Endothelial cell of umbilical vein (primary cell): ENCODE measurements around the gene ZNF804A. TPM values are rescaled to one million over a fixed set of nuclear protein-coding genes. Genes with fewer than 3 reads are reported as not detected.

ENCODE experiments used
- BruUV-seq: library from RNA; stranded (reverse); fragments of 400-500 nt; replicated peaks from 2 replicates; lab custom pipeline; 2021; lab: Mats Ljungman, UMichigan
- CTCF ChIA-PET: fragments of 300-600, 350-600 bp; sonication (Branson Sonifier 250); formaldehyde crosslinking; loops from one replicate; lab custom pipeline; 2021; ENCODE audit warnings: antibody characterized with exemption, inconsistent platforms; lab: Charles Lee
- POLR2A ChIA-PET: fragments of 300-600, 350-600 bp; sonication (Branson Sonifier 250); formaldehyde crosslinking; loops from one replicate; lab custom pipeline; 2021; ENCODE audit warnings: antibody characterized with exemption, inconsistent platforms; lab: Charles Lee
- DNase-seq: peaks from one replicate; pipeline ENCODE4 v3.0.0-alpha.2; 2011; ENCODE audit warnings: low read depth, low spot score
- FAIRE-seq: peaks from 2 replicates; lab custom pipeline; 2011; peaks lifted over from hg19 to GRCh38; lab: Jason Lieb, UNC
- H2AFZ ChIP-seq: 2 replicates; pipeline ENCODE4 v1.6.0; 2012; ENCODE audit warnings: low read depth, low read length, control low read depth, inconsistent platforms
- H3K27ac ChIP-seq: 2 replicates; pipeline ENCODE4 v1.5.1; 2011; ENCODE audit warnings: low read depth, mild to moderate bottlenecking, control low read depth, low read length, moderate library complexity; ENCODE audit not compliant: insufficient read depth
- H3K27me3 ChIP-seq, 2 experiments: 2 replicates each; pipeline versions ENCODE4 v1.6.0 to v1.6.1; 2011; ENCODE audit warnings: low read length in 2 of 2, mixed read lengths in 1 of 2; ENCODE audit not compliant: control insufficient read depth in 2 of 2, insufficient read depth in 2 of 2
- H3K36me3 ChIP-seq, 2 experiments: 2 replicates in 1 of 2; 3 replicates in 1 of 2; pipeline ENCODE4 v1.5.1; 2011; ENCODE audit warnings: low read length in 2 of 2, mild to moderate bottlenecking in 1 of 2, moderate library complexity in 1 of 2; ENCODE audit not compliant: control insufficient read depth in 2 of 2, insufficient read depth in 2 of 2; ENCODE audit errors: extremely low read depth in 1 of 2
- H3K4me1 ChIP-seq: 3 replicates; pipeline ENCODE4 v1.5.1; 2011; ENCODE audit warnings: mild to moderate bottlenecking, low read length; ENCODE audit not compliant: control insufficient read depth, insufficient read depth; ENCODE audit errors: extremely low read depth
- H3K4me2 ChIP-seq: 2 replicates; pipeline ENCODE4 v1.6.1; 2011; ENCODE audit warnings: low read length, control low read depth, mixed read lengths; ENCODE audit not compliant: insufficient read depth
- H3K4me3 ChIP-seq, 3 experiments: fragments of 200-600 bp in 1 of 3; sonication (generic), shearing (Covaris generic) in 1 of 3; replicated peaks in 1 of 3; 2 replicates each; pipeline ENCODE4 v1.5.1; 2011 to 2016; ENCODE audit warnings: control low read depth in 3 of 3, low read length in 3 of 3, mild to moderate bottlenecking in 2 of 3, inconsistent platforms in 1 of 3, low read depth in 1 of 3, moderate library complexity in 1 of 3; ENCODE audit not compliant: insufficient read depth in 1 of 3
- H3K79me2 ChIP-seq: 2 replicates; pipeline ENCODE4 v1.6.0; 2012; ENCODE audit warnings: low read length, inconsistent platforms; ENCODE audit not compliant: control insufficient read depth, insufficient read depth
- H3K9ac ChIP-seq: replicated peaks from 2 replicates; pipeline ENCODE3; 2011; ENCODE audit warnings: low read length, control low read depth; ENCODE audit not compliant: insufficient read depth; ENCODE audit errors: extremely low read depth
- H3K9me1 ChIP-seq: replicated peaks from 3 replicates; pipeline ENCODE4 v1.6.0; 2011; ENCODE audit warnings: mild to moderate bottlenecking, low read length; ENCODE audit not compliant: control insufficient read depth, insufficient read depth; ENCODE audit errors: extremely low read depth
- H3K9me3 ChIP-seq: replicated peaks from 2 replicates; pipeline ENCODE4 v1.5.1; 2012; ENCODE audit warnings: low read length, inconsistent platforms; ENCODE audit not compliant: control insufficient read depth, insufficient read depth
- H4K20me1 ChIP-seq: replicated peaks from 2 replicates; pipeline ENCODE3; 2011; ENCODE audit warnings: mild to moderate bottlenecking, low read length; ENCODE audit not compliant: control insufficient read depth, insufficient read depth; ENCODE audit errors: extremely low read depth
- EZH2 ChIP-seq: IDR thresholded peaks from 2 replicates; pipeline ENCODE4 v1.6.1; 2012; ENCODE audit warnings: borderline replicate concordance, low read depth, mild to moderate bottlenecking, moderate library complexity, low read length, inconsistent platforms; ENCODE audit not compliant: severe bottlenecking
- GATA2 ChIP-seq: IDR thresholded peaks from 2 replicates; pipeline ENCODE4 v1.7.0; 2011; ENCODE audit warnings: low read depth, mild to moderate bottlenecking, moderate library complexity, mixed read lengths, low read length; ENCODE audit not compliant: insufficient read length, insufficient read depth
- JUN ChIP-seq: IDR thresholded peaks from 2 replicates; pipeline ENCODE4 v1.6.1; 2011; ENCODE audit warnings: borderline replicate concordance, low read depth; ENCODE audit not compliant: insufficient read length, insufficient read depth
- MYC ChIP-seq: IDR thresholded peaks from one replicate; pipeline ENCODE4 v1.6.1; 2011; ENCODE audit warnings: mild to moderate bottlenecking, low read depth, low read length
- POLR2A ChIP-seq: IDR thresholded peaks from 2 replicates; pipeline ENCODE4 v1.6.1; 2012; ENCODE audit warnings: low read depth, mild to moderate bottlenecking, control low read depth, low read length
- POLR2AphosphoS5 ChIP-seq: IDR thresholded peaks from 2 replicates; pipeline ENCODE4 v1.6.1; 2012; ENCODE audit warnings: low read depth, mild to moderate bottlenecking, control low read depth, low read length, moderate library complexity; ENCODE audit not compliant: insufficient read depth
- dilution Hi-C: fragments of 300-500 bp; cut with MboI; formaldehyde crosslinking; loops from one replicate; pipeline ENCODE4 v1.15.0; 2019; ENCODE audit warnings: low sequenced_read_pairs; ENCODE audit not compliant: extremely low pct_ligation_motif_present
- intact Hi-C: fragments of 100-400 bp; cut with micrococcal nuclease; formaldehyde crosslinking; loops from one replicate; pipeline ENCODE4 v1.10.0; 2022
- polyA plus RNA-seq, 4 experiments: library from polyadenylated mRNA; depleted of rRNA in 3 of 4; stranded (reverse) in 3 of 4; unstranded in 1 of 4; fragments of >200 nt; gene quantifications; 2 replicates each; pipeline versions ENCODE4 v1.2.1 to v1.2.3, GENCODE V29; 2011 to 2012; ENCODE audit warnings: missing spikeins in 1 of 4
- total RNA-seq: library from RNA; stranded (reverse); gene quantifications from 2 replicates; pipeline ENCODE4 v1.2.3, GENCODE V29; 2021
- TF ChIP-seq, protein P1 (sequence below), 2 donors: IDR thresholded peaks; 1 replicate in 1 of 2; 2 replicates in 1 of 2; pipeline ENCODE4 v1.5.1; 2011; ENCODE audit warnings: low read length in 2 of 2, mild to moderate bottlenecking in 2 of 2, moderate library complexity in 2 of 2, control low read depth in 1 of 2, inconsistent platforms in 1 of 2, low read depth in 1 of 2; ENCODE audit not compliant: insufficient read depth in 1 of 2; ENCODE audit errors: extremely low read depth in 1 of 2
- TF ChIP-seq, protein P2 (sequence below): IDR thresholded peaks from 2 replicates; pipeline ENCODE4 v1.6.1; 2011; ENCODE audit not compliant: insufficient read depth, insufficient read length

Gene ZNF804A
- total and polyA plus RNA-seq, 2 donors (not counting 3 experiments of a cell fraction or from before 2014, with no cell fraction given) = 0.22 TPM; not detected in 1

DNA sequence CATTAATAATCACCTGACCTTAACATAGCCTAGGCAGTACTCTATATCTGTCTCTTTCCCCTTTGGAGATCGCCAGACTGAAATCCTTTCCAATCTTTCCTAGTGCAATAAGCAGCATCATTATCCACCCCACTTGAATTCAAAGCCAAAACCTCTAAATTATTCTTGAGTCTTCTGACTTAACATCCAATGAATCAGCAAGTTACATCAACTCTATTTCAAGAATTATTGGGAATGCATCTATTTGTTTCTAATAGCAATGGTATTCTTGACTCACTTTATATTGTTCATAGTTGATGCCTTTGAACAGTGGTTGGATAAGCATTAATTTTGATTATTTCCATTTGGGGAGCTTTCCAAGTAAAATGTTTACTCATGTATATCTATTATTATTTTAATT, 144.8 kb downstream of the ZNF804A start:
- no peak for TF ChIP-seq POLR2A
- TF ChIP-seq, protein P1, sequence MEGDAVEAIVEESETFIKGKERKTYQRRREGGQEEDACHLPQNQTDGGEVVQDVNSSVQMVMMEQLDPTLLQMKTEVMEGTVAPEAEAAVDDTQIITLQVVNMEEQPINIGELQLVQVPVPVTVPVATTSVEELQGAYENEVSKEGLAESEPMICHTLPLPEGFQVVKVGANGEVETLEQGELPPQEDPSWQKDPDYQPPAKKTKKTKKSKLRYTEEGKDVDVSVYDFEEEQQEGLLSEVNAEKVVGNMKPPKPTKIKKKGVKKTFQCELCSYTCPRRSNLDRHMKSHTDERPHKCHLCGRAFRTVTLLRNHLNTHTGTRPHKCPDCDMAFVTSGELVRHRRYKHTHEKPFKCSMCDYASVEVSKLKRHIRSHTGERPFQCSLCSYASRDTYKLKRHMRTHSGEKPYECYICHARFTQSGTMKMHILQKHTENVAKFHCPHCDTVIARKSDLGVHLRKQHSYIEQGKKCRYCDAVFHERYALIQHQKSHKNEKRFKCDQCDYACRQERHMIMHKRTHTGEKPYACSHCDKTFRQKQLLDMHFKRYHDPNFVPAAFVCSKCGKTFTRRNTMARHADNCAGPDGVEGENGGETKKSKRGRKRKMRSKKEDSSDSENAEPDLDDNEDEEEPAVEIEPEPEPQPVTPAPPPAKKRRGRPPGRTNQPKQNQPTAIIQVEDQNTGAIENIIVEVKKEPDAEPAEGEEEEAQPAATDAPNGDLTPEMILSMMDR (IDR thresholded peaks at IDR 0.05; ENCODE audit: extremely low read depth in 1 of 2, insufficient read depth in 1 of 2, low read depth in 1 of 2, low read length in 2 of 2) = no peak
- no peak for TF ChIP-seq EZH2
- TF ChIP-seq GATA2 = no peak
- TF ChIP-seq, protein P2, sequence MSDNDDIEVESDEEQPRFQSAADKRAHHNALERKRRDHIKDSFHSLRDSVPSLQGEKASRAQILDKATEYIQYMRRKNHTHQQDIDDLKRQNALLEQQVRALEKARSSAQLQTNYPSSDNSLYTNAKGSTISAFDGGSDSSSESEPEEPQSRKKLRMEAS = no peak
- TF ChIP-seq MYC = no peak
- no peak for TF ChIP-seq POLR2AphosphoS5
- TF ChIP-seq JUN = no peak
- Histone ChIP-seq H3K36me3 (no peaks in the 10 kb centered on the region), H3K27ac (no peak overlapping the region), H3K27me3 (no peaks in the 10 kb centered on the region), H2AFZ (no peak overlapping the region), H3K4me2 (no peak overlapping the region), H4K20me1 (no peaks in the 10 kb centered on the region), H3K79me2 (no peaks in the 10 kb centered on the region), H3K9ac (no peak overlapping the region), H3K9me3 (no peaks in the 10 kb centered on the region), H3K4me1 (no peaks in the 10 kb centered on the region), H3K4me3 (no peak overlapping the region), H3K9me1 (no peaks in the 10 kb centered on the region)
- intact Hi-C loops = no loop called here
- no peak for DNase-seq
- no TSS peak for BruUV-seq
- CTCF ChIA-PET = no interaction called here
- FAIRE-seq = no peak
- POLR2A ChIA-PET = no interaction called here
- dilution Hi-C loops = no loop called here
